DOHH2 (cell line): ENCODE data around the gene RBP5.

Experiments
- H3F3A ChIP-seq: fragments of 200-600 bp; sonication (generic), shearing (Covaris generic); 2 replicates; pipeline ENCODE4 v1.6.0; 2016; ENCODE audit warnings: antibody characterized with exemption, mild to moderate bottlenecking; ENCODE audit not compliant: control insufficient read depth, insufficient read depth
- H3K27ac ChIP-seq: fragments of 200-600 bp; sonication (generic); 2 replicates; pipeline ENCODE4 v1.5.1; 2014; ENCODE audit warnings: low read depth, mild to moderate bottlenecking, low read length, moderate library complexity
- H3K27me3 ChIP-seq: fragments of 200-600 bp; sonication (generic); 2 replicates; pipeline ENCODE4 v1.6.1; 2014; ENCODE audit warnings: mild to moderate bottlenecking, low read length, mixed read lengths; ENCODE audit not compliant: control insufficient read depth
- H3K36me3 ChIP-seq: fragments of 200-600 bp; sonication (generic); 2 replicates; pipeline ENCODE4 v1.6.1; 2014; ENCODE audit warnings: mild to moderate bottlenecking, low read length, moderate library complexity, mixed read lengths; ENCODE audit not compliant: control insufficient read depth
- H3K4me1 ChIP-seq: fragments of 200-600 bp; sonication (generic); 2 replicates; pipeline ENCODE4 v1.6.1; 2014; ENCODE audit warnings: mild to moderate bottlenecking, low read length, mixed read lengths; ENCODE audit not compliant: control insufficient read depth
- H3K4me2 ChIP-seq: fragments of 200-600 bp; sonication (generic); 2 replicates; pipeline ENCODE4 v1.6.0; 2014; ENCODE audit warnings: mild to moderate bottlenecking, low read length, moderate library complexity
- H3K4me3 ChIP-seq: fragments of 200-600 bp; sonication (generic); 2 replicates; pipeline ENCODE4 v1.5.1; 2014; ENCODE audit warnings: mild to moderate bottlenecking, low read length, mixed read lengths
- H3K79me2 ChIP-seq: fragments of 200-600 bp; sonication (generic); 2 replicates; pipeline ENCODE4 v1.6.1; 2014; ENCODE audit warnings: mild to moderate bottlenecking, low read length, mixed read lengths; ENCODE audit not compliant: control insufficient read depth
- H3K9me2 ChIP-seq: fragments of 200-600 bp; sonication (generic); replicated peaks from 2 replicates; pipeline ENCODE4 v1.6.1; 2014; ENCODE audit warnings: mild to moderate bottlenecking, low read length, mixed read lengths; ENCODE audit not compliant: control insufficient read depth
- H3K9me3 ChIP-seq: fragments of 200-600 bp; sonication (generic); 2 replicates; pipeline ENCODE4 v1.6.1; 2014; ENCODE audit warnings: antibody characterized with exemption, low read length, mixed read lengths; ENCODE audit not compliant: control insufficient read depth, insufficient read depth
- H4K20me1 ChIP-seq: fragments of 200-600 bp; sonication (generic); 2 replicates; pipeline ENCODE4 v1.6.0; 2014; ENCODE audit warnings: low read depth, mild to moderate bottlenecking, antibody characterized with exemption, low read length, moderate library complexity; ENCODE audit not compliant: control insufficient read depth, insufficient read depth
- CTCF ChIP-seq: fragments of 200-600 bp; sonication (generic); IDR thresholded peaks from one replicate; pipeline ENCODE4 v1.5.1; 2014; ENCODE audit warnings: antibody characterized with exemption, mild to moderate bottlenecking, low read depth, low read length; ENCODE audit not compliant: poor library complexity, severe bottlenecking
- EZH2phosphoT487 ChIP-seq: fragments of 200-600 bp; sonication (generic); IDR thresholded peaks from 2 replicates; pipeline ENCODE4 v1.6.1; 2017; ENCODE audit warnings: borderline replicate concordance, mild to moderate bottlenecking, antibody characterized with exemption, low read length, moderate library complexity, mixed read lengths

The RBP5 gene

GRCh38 chr12:7078163-7078562 is 50.5 kb downstream of the RBP5 start:
- Histone ChIP-seq H3K36me3 (no peaks in the 10 kb centered on the region), H3K27me3 (peaks cover 8% of the 10 kb centered on the region; the same call in 1 of the 2 replicates), H3K4me3 (no peak overlapping the region), H3K79me2 (no peaks in the 10 kb centered on the region), H3K4me1 (no peaks in the 10 kb centered on the region), H3F3A (no peaks in the 10 kb centered on the region), H3K9me3 (peaks cover under 1% of the 10 kb centered on the region; the same call in 1 of the 2 replicates), H3K9me2 (no peaks in the 10 kb centered on the region), H3K4me2 (no peak overlapping the region), H3K27ac (no peak overlapping the region), H4K20me1 (no peaks in the 10 kb centered on the region)
- TF ChIP-seq CTCF (no peak), EZH2phosphoT487 (no peak)

GRCh38 chr12:7076493-7076892 is 52.2 kb downstream of the RBP5 start:
- TF ChIP-seq EZH2phosphoT487 (no peak), CTCF (no peak)
- H3K27ac ChIP-seq = no peak overlapping the region
- no peaks in the 10 kb centered on the region for H3K9me3 ChIP-seq
- H4K20me1 ChIP-seq = no peaks in the 10 kb centered on the region
- H3K9me2 ChIP-seq = no peaks in the 10 kb centered on the region
- H3K27me3 ChIP-seq = peaks cover 18% of the 10 kb centered on the region; the same call in 1 of the 2 replicates
- H3F3A ChIP-seq = no peaks in the 10 kb centered on the region
- H3K4me3 ChIP-seq = no peak overlapping the region
- H3K4me2 ChIP-seq = no peak overlapping the region
- H3K36me3 ChIP-seq = no peaks in the 10 kb centered on the region
- H3K79me2 ChIP-seq = no peaks in the 10 kb centered on the region
- no peaks in the 10 kb centered on the region for H3K4me1 ChIP-seq

- Histone ChIP-seq H3K9me3 (no peaks in the 10 kb centered on the region), H3K4me3 (no peak overlapping the region), H3F3A (no peaks in the 10 kb centered on the region), H3K79me2 (no peaks in the 10 kb centered on the region), H3K36me3 (no peaks in the 10 kb centered on the region), H3K27ac (no peak overlapping the region), H3K27me3 (peaks cover 18% of the 10 kb centered on the region; the same call in 1 of the 2 replicates), H4K20me1 (no peaks in the 10 kb centered on the region), H3K9me2 (no peaks in the 10 kb centered on the region), H3K4me1 (no peaks in the 10 kb centered on the region), H3K4me2 (no peak overlapping the region)
- TF ChIP-seq CTCF (no peak), EZH2phosphoT487 (no peak)
Measured at GRCh38 chr12:7075939-7076338, 52.8 kb downstream of the RBP5 start.
